Measurements from ENCODE around the gene PAGE2B. TPM values are rescaled to one million over a fixed set of nuclear protein-coding genes. Genes with fewer than 3 reads are reported as not detected.

The PAGE2B gene
- total RNA-seq, 1 experiment from 2014 or later: not detected

DNA sequence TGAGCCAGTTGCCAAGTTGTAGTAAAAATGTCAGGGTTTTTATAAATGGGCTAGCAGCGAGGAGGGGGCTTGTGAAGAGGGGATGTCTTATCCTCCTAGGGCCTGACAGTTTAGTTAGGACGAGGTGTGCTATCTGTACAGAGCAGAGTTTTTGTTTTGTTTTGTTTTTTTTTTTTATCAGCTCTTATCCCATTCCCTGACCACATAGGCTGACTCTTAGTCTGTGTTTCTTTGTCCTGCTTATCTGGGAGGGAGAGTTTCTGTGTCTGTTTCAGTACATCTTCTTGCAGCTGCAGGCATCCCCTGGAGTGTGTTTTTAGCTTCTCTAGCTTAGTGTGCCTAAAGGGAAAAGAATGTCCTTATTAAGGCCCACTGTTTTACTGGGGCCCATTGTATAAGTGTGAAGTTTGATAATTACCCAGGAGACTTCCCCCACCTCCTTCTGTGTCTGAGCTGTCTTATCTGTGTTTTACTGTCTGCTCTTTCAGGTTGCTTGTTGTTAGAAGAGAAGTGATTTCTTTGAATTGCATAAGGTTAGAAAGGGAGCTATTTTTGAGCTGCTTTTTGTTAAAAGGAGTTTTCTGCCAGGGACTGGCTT, 46.0 kb downstream of the PAGE2B start:
- POLR2A ChIA-PET: interaction anchor here (0.6 kb wide), 1 partner anchor 1435 kb away, joined by 6 read pairs; the partner anchor contains the start of gene HUWE1
- CTCF ChIA-PET: no interaction called here
- H3K27me3 Mint-ChIP-seq (ENCODE audit: insufficient read depth, unreplicated experiment): no peaks in the 10 kb centered on the region
- no peaks in the 10 kb centered on the region for H3K36me3 Mint-ChIP-seq (ENCODE audit: insufficient read depth, unreplicated experiment)
- H3K9me3 Mint-ChIP-seq (ENCODE audit: unreplicated experiment): no peaks in the 10 kb centered on the region
- Histone ChIP-seq H3K36me3 (ENCODE audit: control insufficient read depth, insufficient read depth, low read length) (no peaks in the 10 kb centered on the region), H3K27me3 (replicated peaks; ENCODE audit: control insufficient read depth, insufficient read depth, low read length) (no peaks in the 10 kb centered on the region), H3K4me3 (ENCODE audit: low read depth, low read length) (no peak overlapping the region), H3K4me1 (peaks cover 26% of the 10 kb centered on the region), H3K9me3 (no peaks in the 10 kb centered on the region)
- H3K4me1 Mint-ChIP-seq (ENCODE audit: low read depth, unreplicated experiment): peaks cover 13% of the 10 kb centered on the region
- DNase-seq: no peak
- no peak for TF ChIP-seq CTCF (IDR thresholded peaks at IDR 0.05; ENCODE audit: insufficient read depth in 1 of 2, low read depth in 1 of 2, low read length in 1 of 2, severe bottlenecking in 1 of 2, unreplicated experiment in 1 of 2)
- intact Hi-C loops (cut with micrococcal nuclease; ENCODE audit: unreplicated experiment): no loop called here
- no peak overlapping the region for H3K4me3 Mint-ChIP-seq (ENCODE audit: unreplicated experiment)
- no peak overlapping the region for H3K27ac Mint-ChIP-seq (ENCODE audit: unreplicated experiment)
- no TSS peak for BruUV-seq (replicated peaks)

GRCh38 chrX:55123900-55124299, 49.1 kb downstream of the PAGE2B start:
- no peaks in the 10 kb centered on the region for H3K36me3 Mint-ChIP-seq (ENCODE audit: insufficient read depth, unreplicated experiment)
- Histone ChIP-seq H3K36me3 (ENCODE audit: control insufficient read depth, insufficient read depth, low read length) (no peaks in the 10 kb centered on the region), H3K9me3 (no peaks in the 10 kb centered on the region), H3K27me3 (replicated peaks; ENCODE audit: control insufficient read depth, insufficient read depth, low read length) (no peaks in the 10 kb centered on the region), H3K4me1 (peaks cover 12% of the 10 kb centered on the region; the same call in 1 of the 2 replicates), H3K4me3 (ENCODE audit: low read depth, low read length) (no peak overlapping the region)
- BruUV-seq (replicated peaks): no TSS peak
- intact Hi-C loops (cut with micrococcal nuclease; ENCODE audit: unreplicated experiment): no loop called here
- H3K4me3 Mint-ChIP-seq (ENCODE audit: unreplicated experiment): no peak overlapping the region
- H3K9me3 Mint-ChIP-seq (ENCODE audit: unreplicated experiment): no peaks in the 10 kb centered on the region
- ChIA-PET POLR2A (no interaction called here), CTCF (no interaction called here)
- no peak overlapping the region for H3K27ac Mint-ChIP-seq (ENCODE audit: unreplicated experiment)
- H3K27me3 Mint-ChIP-seq (ENCODE audit: insufficient read depth, unreplicated experiment): no peaks in the 10 kb centered on the region
- DNase-seq: no peak
- peaks cover 13% of the 10 kb centered on the region for H3K4me1 Mint-ChIP-seq (ENCODE audit: low read depth, unreplicated experiment)
- TF ChIP-seq CTCF (IDR thresholded peaks at IDR 0.05; ENCODE audit: insufficient read depth in 1 of 2, low read depth in 1 of 2, low read length in 1 of 2, severe bottlenecking in 1 of 2, unreplicated experiment in 1 of 2): no peak

DNA sequence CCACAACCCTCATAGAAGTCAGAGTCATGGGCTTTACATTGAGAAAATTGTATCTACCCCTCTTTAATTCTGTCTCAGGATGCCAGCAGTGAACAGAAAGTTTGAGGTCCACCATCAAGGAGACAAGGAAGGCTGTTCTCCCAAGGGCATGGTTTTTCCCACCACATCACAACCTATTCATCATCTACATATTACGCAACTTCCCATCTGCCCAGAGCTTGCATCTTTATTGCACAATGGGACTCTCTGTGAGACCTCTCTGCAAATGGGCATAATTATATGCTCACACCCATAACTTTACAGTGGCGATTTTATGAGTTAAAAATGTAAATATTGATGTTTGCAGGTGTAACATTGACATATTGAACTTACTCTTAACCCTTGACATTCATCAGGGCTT, 52.9 kb downstream of the PAGE2B start:
- POLR2A ChIA-PET: no interaction called here
- H3K4me3 Mint-ChIP-seq (ENCODE audit: unreplicated experiment): no peak overlapping the region
- no TSS peak for BruUV-seq (replicated peaks)
- no peaks in the 10 kb centered on the region for H3K27me3 Mint-ChIP-seq (ENCODE audit: insufficient read depth, unreplicated experiment)
- no peaks in the 10 kb centered on the region for H3K27me3 ChIP-seq (replicated peaks; ENCODE audit: control insufficient read depth, insufficient read depth, low read length)
- intact Hi-C loops (cut with micrococcal nuclease; ENCODE audit: unreplicated experiment): no loop called here
- H3K9me3 Mint-ChIP-seq (ENCODE audit: unreplicated experiment): no peaks in the 10 kb centered on the region
- H3K9me3 ChIP-seq: no peaks in the 10 kb centered on the region
- no peak for TF ChIP-seq CTCF (IDR thresholded peaks at IDR 0.05; ENCODE audit: insufficient read depth in 1 of 2, low read depth in 1 of 2, low read length in 1 of 2, severe bottlenecking in 1 of 2, unreplicated experiment in 1 of 2)
- H3K4me3 ChIP-seq (ENCODE audit: low read depth, low read length): no peak overlapping the region
- peaks cover 5% of the 10 kb centered on the region for H3K4me1 Mint-ChIP-seq (ENCODE audit: low read depth, unreplicated experiment)
- no peak for DNase-seq
- no peaks in the 10 kb centered on the region for H3K4me1 ChIP-seq
- H3K27ac Mint-ChIP-seq (ENCODE audit: unreplicated experiment): no peak overlapping the region
- CTCF ChIA-PET: no interaction called here
- H3K36me3 ChIP-seq (ENCODE audit: control insufficient read depth, insufficient read depth, low read length): no peaks in the 10 kb centered on the region
- H3K36me3 Mint-ChIP-seq (ENCODE audit: insufficient read depth, unreplicated experiment): no peaks in the 10 kb centered on the region

Other genes with a start within 250 kb of the PAGE2B start
- not detected in 2 replicates for gene TRO, start 154.2 kb upstream of the PAGE2B start, total RNA-seq (2022)
- 0.21 TPM in 1 of 2 replicates, not detected in the other for gene PFKFB1, start 80.8 kb upstream of the PAGE2B start, total RNA-seq (2022)
- 17.0 and 19.6 TPM in 2 replicates for gene APEX2, start 74.7 kb upstream of the PAGE2B start, total RNA-seq (2022)
- gene ALAS2, start 44.1 kb upstream of the PAGE2B start, total RNA-seq (2022): not detected in 2 replicates
- gene PAGE2, start 14.0 kb downstream of the PAGE2B start, total RNA-seq (2022): not detected in 2 replicates
- gene PAGE5, start 145.3 kb downstream of the PAGE2B start, total RNA-seq (2022): not detected in 2 replicates
- gene PAGE3, start 189.9 kb downstream of the PAGE2B start, total RNA-seq (2022): not detected in 2 replicates